CD4-positive, alpha-beta T cell (primary cell): ENCODE data around the gene PHTF2. TPM values are rescaled to one million over a fixed set of nuclear protein-coding genes. Genes with fewer than 3 reads are reported as not detected.
"Not testable (repeated sequence)": the region's sequence is repeated elsewhere in the genome, so short reads cannot be mapped to it uniquely, and the experiment has no call there.

Experiments used
- ATAC-seq: fragments of 200-7000 bp; cut with Tn5 transposase; one replicate; pipeline ENCODE4 v1.10.0; 2022; ENCODE audit warnings: mild to moderate bottlenecking; ENCODE audit not compliant: poor library complexity
- CTCF ChIA-PET: fragments of 350-600 bp; sonication (Branson Sonifier 250); formaldehyde crosslinking; loops from one replicate; lab custom pipeline; 2021; ENCODE audit warnings: antibody characterized with exemption, inconsistent platforms; lab: Charles Lee
- POLR2A ChIA-PET: fragments of 350-600 bp; sonication (Branson Sonifier 250); formaldehyde crosslinking; loops from one replicate; lab custom pipeline; 2021; ENCODE audit warnings: antibody characterized with exemption, inconsistent platforms; lab: Charles Lee
- DNase-seq, 14 experiments: peaks; one replicate each; pipeline ENCODE4 v3.0.0-alpha.2; 2013 to 2020; ENCODE audit warnings: mixed read lengths in 2 of 14
- H3K27ac ChIP-seq, 2 donors: one replicate each; pipeline versions ENCODE4 v1.5.1 to v1.7.0; 2013; ENCODE audit warnings: low read length in 2 of 2, low read depth in 1 of 2, mild to moderate bottlenecking in 1 of 2
- H3K27me3 ChIP-seq, 2 experiments: 1 replicate in 1 of 2; 2 replicates in 1 of 2; pipeline versions ENCODE4 v1.6.1 to v1.7.0; 2013; ENCODE audit warnings: low read length in 2 of 2, control low read depth in 1 of 2, mild to moderate bottlenecking in 1 of 2, moderate library complexity in 1 of 2; ENCODE audit not compliant: insufficient read depth in 2 of 2, control insufficient read depth in 1 of 2
- H3K36me3 ChIP-seq: one replicate; pipeline ENCODE4 v1.6.1; 2013; ENCODE audit warnings: low read length, control low read depth; ENCODE audit not compliant: insufficient read depth
- H3K4me1 ChIP-seq: one replicate; pipeline ENCODE4 v1.6.1; 2013; ENCODE audit warnings: low read length, control low read depth; ENCODE audit not compliant: insufficient read depth
- H3K4me3 ChIP-seq: one replicate; pipeline ENCODE4 v1.5.1; 2013; ENCODE audit warnings: mild to moderate bottlenecking, low read length, moderate library complexity
- H3K9me3 ChIP-seq, 2 experiments: 1 replicate in 1 of 2; 2 replicates in 1 of 2; pipeline versions ENCODE4 v1.6.1 to v1.7.0; 2013; ENCODE audit warnings: low read length in 2 of 2, mild to moderate bottlenecking in 2 of 2, control low read depth in 1 of 2, moderate library complexity in 1 of 2; ENCODE audit not compliant: control insufficient read depth in 1 of 2, insufficient read depth in 1 of 2
- H3K27ac Mint-ChIP-seq: one replicate; pipeline ENCODE4 v1.8.0; 2020; ENCODE audit warnings: mixed read lengths
- H3K27me3 Mint-ChIP-seq: one replicate; pipeline ENCODE4 v1.8.0; 2021; ENCODE audit warnings: mixed read lengths
- H3K36me3 Mint-ChIP-seq: one replicate; pipeline ENCODE4 v1.8.0; 2021; ENCODE audit warnings: low read depth, mixed read lengths
- H3K4me1 Mint-ChIP-seq: one replicate; pipeline ENCODE4 v1.8.0; 2021; ENCODE audit warnings: low read depth, mixed read lengths
- H3K4me3 Mint-ChIP-seq: one replicate; pipeline ENCODE4 v1.8.0; 2020; ENCODE audit warnings: mild to moderate bottlenecking, mixed read lengths
- H3K9me3 Mint-ChIP-seq: one replicate; pipeline ENCODE4 v1.8.0; 2020; ENCODE audit warnings: mixed read lengths
- CTCF ChIP-seq: fragments of 200-600 bp; IDR thresholded peaks from one replicate; pipeline ENCODE4 v1.8.0; 2022; ENCODE audit warnings: antibody characterized with exemption, mild to moderate bottlenecking
- intact Hi-C, 2 experiments: fragments of 100-400 bp; cut with DNase I in 1 of 2; cut with micrococcal nuclease in 1 of 2; formaldehyde crosslinking; loops; one replicate each; pipeline versions ENCODE4 v1.15.1 to v1.9.0; 2023 to 2025; cut with DNase I, micrococcal nuclease
- total RNA-seq, 174 experiments: library from RNA in 2 of 174; stranded (reverse) in 2 of 174; gene quantifications; one replicate each; pipeline ENCODE4 v1.2.3 and lab custom pipeline; 2021 to 2026

PHTF2 gene
- total RNA-seq, 2 experiments from 2014 or later = 22.6 to 23.5 TPM

- Histone ChIP-seq H3K27ac (no peak overlapping the region), H3K4me1 (no peaks in the 10 kb centered on the region), H3K36me3 (peaks cover 26% of the 10 kb centered on the region), H3K9me3 (no peaks in the 10 kb centered on the region), H3K4me3 (no peak overlapping the region), H3K27me3 (no peaks in the 10 kb centered on the region)
- ATAC-seq = no peak
- H3K9me3 Mint-ChIP-seq = no peaks in the 10 kb centered on the region
- peaks cover 57% of the 10 kb centered on the region for H3K36me3 Mint-ChIP-seq
- CTCF ChIA-PET = no interaction called here
- DNase-seq = no peak
- H3K4me1 Mint-ChIP-seq = peaks cover 6% of the 10 kb centered on the region
- H3K27me3 Mint-ChIP-seq = no peaks in the 10 kb centered on the region
- TF ChIP-seq CTCF = no peak
- no peak overlapping the region for H3K27ac Mint-ChIP-seq
- intact Hi-C loops = loop anchor here in 1 of 2 experiments (10.0 kb wide), 1 partner anchor 122 kb away; no protein-coding TSS in a partner anchor
- POLR2A ChIA-PET = no interaction called here
- no peak overlapping the region for H3K4me3 Mint-ChIP-seq
These were observed 16.2 kb upstream of the PHTF2 start for GRCh38 chr7:77782383-77782782.

- TF ChIP-seq CTCF = no peak
- peaks cover 25% of the 10 kb centered on the region for H3K36me3 ChIP-seq
- POLR2A ChIA-PET = no interaction called here
These were observed 15.5 kb upstream of the PHTF2 start for GRCh38 chr7:77783111-77783510.

GRCh38 chr7:77783545-77783944 lies 15.0 kb upstream of the PHTF2 start:
- Mint-ChIP-seq H3K9me3 (no peaks in the 10 kb centered on the region), H3K4me3 (no peak overlapping the region), H3K4me1 (peaks cover 6% of the 10 kb centered on the region), H3K36me3 (peaks cover 47% of the 10 kb centered on the region), H3K27me3 (no peaks in the 10 kb centered on the region), H3K27ac (no peak overlapping the region)
- TF ChIP-seq CTCF = no peak
- H3K27ac ChIP-seq = no peak overlapping the region
- no peak overlapping the region for H3K4me3 ChIP-seq
- DNase-seq (no peak), ATAC-seq (no peak)
- CTCF ChIA-PET = no interaction called here
- POLR2A ChIA-PET = no interaction called here
- H3K4me1 ChIP-seq = no peaks in the 10 kb centered on the region
- H3K27me3 ChIP-seq = no peaks in the 10 kb centered on the region
- no peaks in the 10 kb centered on the region for H3K9me3 ChIP-seq
- intact Hi-C loops = loop anchor here in 1 of 2 experiments (10.0 kb wide), 1 partner anchor 121 kb away; no protein-coding TSS in a partner anchor
- peaks cover 21% of the 10 kb centered on the region for H3K36me3 ChIP-seq

More at GRCh38 chr7:77783111-77783510, 15.5 kb upstream of the PHTF2 start:
- H3K4me3 ChIP-seq = no peak overlapping the region
- no peak for DNase-seq
- intact Hi-C loops = loop anchor here in 1 of 2 experiments (10.0 kb wide), 1 partner anchor 122 kb away; no protein-coding TSS in a partner anchor
- H3K36me3 Mint-ChIP-seq = peaks cover 51% of the 10 kb centered on the region
- peaks cover 6% of the 10 kb centered on the region for H3K4me1 Mint-ChIP-seq
- CTCF ChIA-PET = no interaction called here
- no peak overlapping the region for H3K27ac ChIP-seq
- no peaks in the 10 kb centered on the region for H3K27me3 ChIP-seq
- no peaks in the 10 kb centered on the region for H3K9me3 Mint-ChIP-seq
- H3K27me3 Mint-ChIP-seq = no peaks in the 10 kb centered on the region
- H3K27ac Mint-ChIP-seq = no peak overlapping the region
- ATAC-seq = no peak
- no peaks in the 10 kb centered on the region for H3K4me1 ChIP-seq
- no peak overlapping the region for H3K4me3 Mint-ChIP-seq
- H3K9me3 ChIP-seq = no peaks in the 10 kb centered on the region

GRCh38 chr7:77784426-77784825 lies 14.1 kb upstream of the PHTF2 start:
- H3K4me1 Mint-ChIP-seq = not testable (repeated sequence)

More at GRCh38 chr7:77784426-77784825, 14.1 kb upstream of the PHTF2 start:
- H3K27me3 Mint-ChIP-seq, ATAC-seq, H3K4me3 Mint-ChIP-seq, H3K27ac ChIP-seq, H3K9me3 Mint-ChIP-seq, H3K27ac Mint-ChIP-seq, CTCF ChIA-PET, DNase-seq, H3K4me1 ChIP-seq, H3K4me3 ChIP-seq, H3K9me3 ChIP-seq, H3K27me3 ChIP-seq: not testable (repeated sequence)
- POLR2A ChIA-PET = interaction anchor here (1.0 kb wide), 1 partner anchor 14 kb away, joined by 3 read pairs; the partner anchor contains the start of genes PHTF2 and TMEM60
- intact Hi-C loops = loop anchor here in 1 of 2 experiments (10.0 kb wide), 1 partner anchor 120 kb away; no protein-coding TSS in a partner anchor
- peaks cover 14% of the 10 kb centered on the region for H3K36me3 ChIP-seq
- H3K36me3 Mint-ChIP-seq = peaks cover 43% of the 10 kb centered on the region
